CD1c-positive myeloid dendritic cell (primary cell): ENCODE data around the gene IRF4.
A peak's percentile ranks its signal among the peaks of the same experiment; 100 is the strongest.
"Not testable (repeated sequence)": the region's sequence is repeated elsewhere in the genome, so short reads cannot be mapped to it uniquely, and the experiment has no call there.

Experiments used
- DNase-seq: peaks from one replicate; pipeline ENCODE4 v3.0.0-alpha.2; 2016; ENCODE audit errors: extremely low spot score

The IRF4 gene

GRCh38 chr6:421211-421610, 29.7 kb downstream of the IRF4 start:
- DNase-seq = no peak

DNA sequence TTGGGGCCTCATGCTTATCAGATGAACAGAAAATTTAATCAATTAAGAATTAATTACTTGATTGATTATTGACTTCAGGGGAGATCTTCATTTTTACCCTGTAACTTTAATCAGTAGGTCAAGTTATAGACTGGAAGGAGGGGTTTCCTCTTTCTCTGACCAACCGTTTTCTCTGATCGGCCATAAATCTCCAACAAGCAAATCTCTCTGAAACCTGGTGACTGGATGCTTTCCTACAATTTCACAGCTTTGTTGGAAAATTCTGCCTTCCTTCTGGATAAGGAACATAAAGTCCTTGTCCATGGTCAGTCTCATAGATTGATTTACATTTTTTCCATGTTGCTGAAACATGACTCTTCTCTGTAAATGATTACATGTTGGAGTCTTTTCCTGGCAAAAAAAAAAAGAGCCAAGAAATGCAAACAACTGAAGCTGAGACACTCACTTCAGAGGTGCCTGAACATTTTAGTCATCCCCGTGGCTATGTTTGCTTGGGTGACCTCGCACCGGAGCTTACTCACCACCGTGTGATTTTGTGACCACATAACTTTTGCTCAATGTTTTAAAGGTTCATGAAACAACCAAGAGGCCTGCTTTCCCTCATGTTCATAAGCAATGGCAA, 31.0 kb downstream of the IRF4 start:
- DNase-seq = peak; percentile 59

DNA sequence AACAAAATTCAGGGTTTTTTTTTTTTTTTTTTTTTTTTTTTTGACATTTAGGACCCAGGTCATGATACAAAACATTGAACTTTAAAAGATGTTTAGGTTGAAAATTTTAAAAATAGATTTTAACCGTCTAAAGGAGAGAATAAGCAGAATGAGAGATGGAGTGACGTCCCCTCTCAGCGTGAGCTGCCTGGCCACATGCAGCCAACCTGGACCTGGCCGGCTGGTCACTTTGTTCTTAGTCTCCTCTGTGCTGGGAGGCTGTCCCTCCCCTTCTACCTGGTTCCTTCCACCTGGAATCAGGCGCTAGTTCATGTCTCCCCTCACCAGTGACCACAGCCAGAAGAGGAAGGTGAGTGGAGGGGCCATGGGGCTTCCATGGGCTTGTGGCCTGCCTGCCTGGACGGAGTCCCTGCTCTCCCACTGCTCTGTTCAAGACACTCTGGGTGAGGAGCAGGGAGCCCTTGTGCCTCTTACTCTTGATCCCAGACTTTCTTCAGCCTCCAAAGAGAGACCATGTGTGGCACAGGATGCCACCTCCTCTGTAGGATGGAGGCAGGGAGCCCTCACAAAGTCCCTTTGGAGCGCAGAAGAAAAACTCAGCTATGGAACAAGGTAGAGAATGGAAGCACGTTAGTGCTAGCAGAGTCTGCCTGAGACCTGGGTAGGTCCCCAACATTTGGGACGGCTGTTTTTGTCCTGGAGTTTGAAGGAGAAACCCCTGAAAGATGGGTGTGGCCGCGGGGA, 31.7 kb downstream of the IRF4 start:
- DNase-seq = no peak

GRCh38 chr6:423799-424345, 32.3 kb downstream of the IRF4 start:
- no peak for DNase-seq

DNA sequence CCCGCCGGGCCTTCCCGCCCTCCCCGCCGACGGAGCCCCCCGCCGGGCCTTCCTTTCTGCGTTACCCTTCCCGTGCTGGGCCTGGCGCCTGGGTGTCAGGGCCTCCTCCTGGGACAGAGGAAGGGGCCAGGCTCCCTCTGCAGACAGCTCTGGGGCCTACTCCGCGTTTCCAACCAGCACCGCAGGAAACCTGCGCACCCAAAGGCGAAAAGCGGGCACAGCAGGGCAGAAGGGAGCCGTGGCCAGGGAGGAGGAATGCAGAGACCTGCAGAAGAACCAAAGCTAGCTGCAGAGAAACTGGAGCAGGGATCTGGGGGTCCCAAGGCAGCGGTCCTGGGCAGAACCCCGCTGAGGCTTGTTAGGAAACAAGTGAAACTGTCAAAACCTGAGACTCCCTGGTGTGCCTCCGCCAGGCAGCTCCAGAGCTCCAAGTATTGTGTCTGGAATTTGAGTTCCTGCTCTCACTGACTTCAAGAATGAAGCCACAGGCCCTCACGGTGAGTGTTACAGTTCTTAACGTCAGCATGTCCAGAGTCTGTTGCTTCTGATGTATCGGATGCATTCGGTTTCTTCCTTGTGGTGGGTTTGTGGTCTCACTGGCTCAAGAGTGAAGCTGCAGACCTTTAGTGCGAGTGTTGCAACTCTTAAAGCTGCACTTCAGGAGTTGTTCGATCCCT, 33.3 kb downstream of the IRF4 start:
- no peak for DNase-seq

DNA sequence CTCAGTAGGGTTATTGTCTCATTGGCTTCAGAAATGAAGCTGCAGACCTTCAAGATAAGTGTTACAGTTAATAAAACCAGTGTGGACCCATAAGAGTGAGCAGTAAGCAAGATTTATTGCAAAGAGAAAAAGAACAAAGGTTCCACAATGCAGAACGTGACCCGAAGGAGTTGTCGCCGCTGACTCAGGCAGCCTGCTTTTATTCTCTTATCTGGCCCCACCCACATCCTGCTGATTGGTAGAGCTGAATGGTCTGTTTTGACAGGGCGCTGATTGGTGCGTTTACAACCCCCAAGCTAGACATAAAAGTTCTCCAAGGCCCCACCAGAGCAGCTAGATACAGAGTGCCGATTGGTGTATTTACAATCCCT, 33.9 kb downstream of the IRF4 start:
- DNase-seq = not testable (repeated sequence)

DNA sequence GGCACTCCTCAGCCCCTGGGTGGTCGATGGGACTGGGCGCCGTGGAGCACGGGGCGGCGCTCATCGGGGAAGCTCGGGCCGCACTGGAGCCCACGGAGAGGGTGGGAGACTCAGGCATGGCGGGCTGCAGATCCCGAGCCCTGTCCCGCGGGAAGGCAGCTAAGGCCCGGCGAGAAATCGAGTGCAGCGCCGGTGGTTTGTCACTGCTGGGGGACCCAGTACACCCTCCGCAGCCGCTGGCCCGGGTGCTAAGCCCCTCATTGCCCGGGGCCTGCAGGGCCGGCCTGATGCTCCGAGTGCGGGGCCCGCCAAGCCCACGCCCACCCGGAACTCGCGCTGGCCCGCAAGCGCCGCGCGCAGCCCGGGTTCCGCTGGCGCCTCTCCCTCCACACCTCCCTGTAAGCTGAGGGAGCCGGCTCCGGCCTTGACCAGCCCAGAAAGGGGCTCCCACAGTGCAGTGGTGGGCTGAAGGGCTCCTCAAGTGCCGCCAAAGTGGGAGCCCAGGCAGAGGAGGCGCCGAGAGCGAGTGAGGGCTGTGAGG, 34.7 kb downstream of the IRF4 start:
- DNase-seq = not testable (repeated sequence)

DNA sequence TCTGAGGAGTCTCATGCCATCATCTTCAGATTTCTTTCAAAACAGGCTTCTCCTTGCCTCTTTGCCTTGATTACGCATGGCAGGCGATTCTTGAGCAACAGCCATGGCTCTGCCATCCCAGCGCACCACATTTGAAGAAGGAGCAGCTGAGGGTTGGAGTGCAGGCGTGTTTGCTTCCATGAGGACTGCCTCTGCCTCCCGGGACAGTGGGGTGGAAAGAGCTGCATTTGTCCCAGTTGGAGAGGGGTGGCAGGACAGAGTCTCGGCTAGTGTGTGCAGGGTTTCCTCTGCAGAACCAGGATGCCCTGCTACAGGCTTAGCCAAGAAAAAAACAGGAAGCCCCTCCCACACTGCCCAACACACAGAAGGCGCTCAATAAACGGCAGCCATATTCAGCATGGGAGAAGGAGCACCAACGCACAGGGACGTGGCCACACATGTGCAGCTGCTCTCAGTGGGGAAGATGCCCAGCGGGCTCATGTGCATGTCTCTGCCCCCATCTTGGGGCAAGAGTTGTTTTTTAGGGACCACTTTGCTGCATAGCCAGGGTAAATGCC, 36.6 kb downstream of the IRF4 start:
- DNase-seq = peak; percentile 37

- DNase-seq = no peak
Observed at GRCh38 chr6:429515-430121, 38.1 kb downstream of the IRF4 start.

- DNase-seq = no peak
Observed at GRCh38 chr6:431504-431903, 40.0 kb downstream of the IRF4 start.

- no peak for DNase-seq
Observed at GRCh38 chr6:431986-432385, 40.4 kb downstream of the IRF4 start.

- DNase-seq = no peak
Observed at GRCh38 chr6:434051-434705, 42.6 kb downstream of the IRF4 start.

DNA sequence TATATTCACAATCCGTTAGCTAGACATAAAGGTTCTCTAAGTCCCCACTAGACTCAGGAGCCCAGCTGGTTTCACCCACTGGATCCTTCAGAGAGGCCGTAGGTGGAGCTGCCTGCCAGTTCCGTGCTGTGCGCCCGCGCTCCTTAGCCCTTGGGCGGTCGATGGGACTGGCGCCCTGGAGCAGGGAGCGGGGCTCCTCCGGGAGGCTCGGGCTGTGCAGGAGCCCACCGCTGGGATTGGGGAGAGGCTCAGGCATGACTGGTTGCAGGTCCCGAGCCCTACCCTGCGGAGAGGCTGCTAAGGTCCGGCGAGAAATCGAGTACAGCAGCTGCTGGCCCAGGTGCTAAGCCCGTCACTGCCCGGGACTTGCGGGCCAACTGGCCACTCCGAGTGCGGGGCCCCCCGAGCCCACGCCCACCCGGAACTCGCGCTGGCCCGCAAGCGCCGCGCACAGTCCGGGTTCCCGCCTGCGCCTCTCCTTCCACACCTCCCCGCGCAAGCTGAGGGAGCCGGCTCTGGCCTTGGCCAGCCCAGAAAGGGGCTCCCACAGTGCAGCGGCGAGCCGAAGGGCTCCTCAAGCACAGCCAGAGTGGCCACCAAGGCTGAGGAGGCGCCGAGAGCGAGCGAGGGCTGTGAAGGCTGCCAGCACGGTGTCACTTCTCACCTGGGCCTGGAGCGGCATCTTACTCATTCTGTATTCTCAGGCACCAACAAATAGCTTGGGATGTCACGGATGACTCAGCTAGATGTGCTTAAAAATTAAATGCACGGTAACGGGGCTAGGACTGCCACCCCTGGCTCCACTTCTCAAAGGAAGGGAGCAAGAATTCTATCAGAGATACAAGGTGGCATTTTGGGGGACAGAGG, 44.1 kb downstream of the IRF4 start:
- no peak for DNase-seq

GRCh38 chr6:436308-437036, 44.9 kb downstream of the IRF4 start:
- no peak for DNase-seq

DNA sequence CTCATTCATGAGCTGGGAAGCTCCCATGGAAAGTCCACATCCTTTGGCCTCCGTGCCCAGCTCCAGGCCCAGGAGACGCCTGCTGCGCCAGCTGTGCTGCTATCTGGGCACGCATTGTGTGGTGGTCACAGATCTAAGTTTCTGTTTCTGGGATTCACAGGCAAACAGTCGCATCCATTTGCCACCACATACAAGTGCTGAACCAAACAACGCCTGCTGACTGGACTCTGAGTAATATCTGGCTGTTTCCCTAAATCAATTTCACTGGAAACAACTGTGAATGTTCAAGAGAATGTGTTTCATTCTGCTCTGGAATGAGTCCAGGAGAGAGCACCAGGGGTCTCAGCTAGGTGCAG, 45.5 kb downstream of the IRF4 start:
- no peak for DNase-seq

DNA sequence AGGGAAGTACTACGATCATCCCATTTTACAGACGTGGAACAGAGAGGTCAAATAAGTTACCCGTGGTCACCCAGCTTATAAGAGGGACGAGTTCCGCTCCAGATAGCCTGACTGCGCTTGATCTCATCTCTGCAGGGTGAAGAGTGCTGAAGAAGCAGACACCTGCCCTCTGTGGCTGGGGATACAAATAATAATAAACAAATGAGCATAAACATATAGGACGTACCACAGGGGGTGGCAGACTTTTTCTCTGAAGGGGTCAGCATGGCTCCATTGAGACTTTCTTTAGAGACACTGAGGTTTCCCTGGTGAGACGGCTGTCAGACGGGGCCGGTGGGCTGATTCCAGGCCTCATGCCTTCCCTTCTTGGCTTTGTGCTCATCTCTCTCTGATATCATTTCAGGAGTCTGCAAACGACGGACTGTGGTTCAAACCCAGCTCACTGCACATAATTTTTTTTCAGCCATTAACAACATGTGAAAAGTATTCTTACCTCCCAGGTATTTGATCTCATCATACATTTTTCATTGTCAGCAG, 47.1 kb downstream of the IRF4 start:
- no peak for DNase-seq

DNA sequence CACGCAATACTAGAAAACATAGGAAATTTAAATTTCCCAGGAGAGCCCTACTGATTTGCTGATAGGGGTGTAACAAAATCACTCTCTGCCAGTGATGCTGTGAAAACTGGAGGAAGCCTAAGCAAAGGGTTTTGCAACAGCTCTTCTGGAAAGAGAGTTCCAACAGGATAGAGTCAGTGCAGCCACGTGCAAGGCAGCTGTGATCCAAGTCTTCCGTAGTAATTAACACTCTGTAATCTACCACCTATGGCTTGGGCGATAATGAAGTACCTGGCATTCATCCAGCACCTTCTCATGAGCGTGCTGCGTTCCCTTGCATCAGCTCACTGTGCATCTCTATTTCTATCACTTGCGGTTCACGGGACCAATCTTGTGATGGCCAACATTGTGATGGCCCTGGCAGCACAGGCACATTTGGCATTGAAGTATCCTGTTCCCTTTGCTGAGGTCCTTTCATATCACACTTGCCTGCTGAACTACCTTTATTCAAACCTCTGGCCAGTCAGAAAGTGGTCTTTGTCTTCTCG, 48.2 kb downstream of the IRF4 start:
- no peak for DNase-seq

DNA sequence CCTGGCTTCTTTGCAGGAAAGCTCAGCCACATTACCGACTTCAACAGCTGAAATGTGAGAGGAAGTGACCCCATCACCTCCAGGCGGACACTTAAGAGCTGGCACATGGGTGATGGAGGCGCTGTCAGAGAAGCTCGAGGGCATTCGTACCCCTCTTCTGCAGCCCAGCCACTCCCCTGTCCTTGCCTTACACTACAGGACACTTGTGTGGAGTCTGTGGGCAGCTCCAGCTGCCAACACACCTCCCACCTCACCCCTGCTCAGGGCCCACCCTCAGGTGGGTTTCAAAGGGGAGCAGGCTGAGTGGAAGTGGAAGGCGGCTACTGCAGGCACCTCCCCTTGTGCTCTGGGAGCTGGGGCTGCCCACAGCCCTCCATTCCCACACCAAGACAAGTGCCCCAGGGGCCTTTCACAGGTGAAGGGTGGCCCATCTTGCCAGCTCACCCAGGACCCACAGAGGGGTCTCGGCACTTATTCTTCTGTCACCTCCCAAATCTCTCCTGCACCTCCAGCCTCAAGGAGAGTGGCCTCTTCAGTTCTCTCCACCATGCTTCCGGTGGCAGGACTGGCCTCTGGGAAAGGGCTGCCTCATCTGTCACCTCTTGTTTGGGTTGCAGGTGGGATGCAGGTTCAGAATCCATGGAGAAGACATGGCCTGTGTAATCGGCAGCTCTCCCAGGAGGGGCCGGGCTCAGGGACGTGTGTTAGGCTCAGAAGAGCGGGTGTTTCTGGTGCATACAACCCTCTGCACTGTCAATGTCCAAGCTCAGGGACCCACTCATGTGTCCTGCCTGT, 49.8 kb downstream of the IRF4 start:
- DNase-seq = no peak
